Endothelial cell of umbilical vein (primary cell): ENCODE data around the gene WDR72. TPM values are rescaled to one million over a fixed set of nuclear protein-coding genes. Genes with fewer than 3 reads are reported as not detected.

ENCODE experiments used
- BruUV-seq: library from RNA; stranded (reverse); fragments of 400-500 nt; replicated peaks from 2 replicates; lab custom pipeline; 2021; lab: Mats Ljungman, UMichigan
- CTCF ChIA-PET: fragments of 300-600, 350-600 bp; sonication (Branson Sonifier 250); formaldehyde crosslinking; loops from one replicate; lab custom pipeline; 2021; ENCODE audit warnings: antibody characterized with exemption, inconsistent platforms; lab: Charles Lee
- POLR2A ChIA-PET: fragments of 300-600, 350-600 bp; sonication (Branson Sonifier 250); formaldehyde crosslinking; loops from one replicate; lab custom pipeline; 2021; ENCODE audit warnings: antibody characterized with exemption, inconsistent platforms; lab: Charles Lee
- DNase-seq: peaks from one replicate; pipeline ENCODE4 v3.0.0-alpha.2; 2011; ENCODE audit warnings: low read depth, low spot score
- FAIRE-seq: peaks from 2 replicates; lab custom pipeline; 2011; peaks lifted over from hg19 to GRCh38; lab: Jason Lieb, UNC
- H2AFZ ChIP-seq: 2 replicates; pipeline ENCODE4 v1.6.0; 2012; ENCODE audit warnings: low read depth, low read length, control low read depth, inconsistent platforms
- H3K27ac ChIP-seq: 2 replicates; pipeline ENCODE4 v1.5.1; 2011; ENCODE audit warnings: low read depth, mild to moderate bottlenecking, control low read depth, low read length, moderate library complexity; ENCODE audit not compliant: insufficient read depth
- H3K27me3 ChIP-seq, 2 experiments: 2 replicates each; pipeline versions ENCODE4 v1.6.0 to v1.6.1; 2011; ENCODE audit warnings: low read length in 2 of 2, mixed read lengths in 1 of 2; ENCODE audit not compliant: control insufficient read depth in 2 of 2, insufficient read depth in 2 of 2
- H3K36me3 ChIP-seq, 2 experiments: 2 replicates in 1 of 2; 3 replicates in 1 of 2; pipeline ENCODE4 v1.5.1; 2011; ENCODE audit warnings: low read length in 2 of 2, mild to moderate bottlenecking in 1 of 2, moderate library complexity in 1 of 2; ENCODE audit not compliant: control insufficient read depth in 2 of 2, insufficient read depth in 2 of 2; ENCODE audit errors: extremely low read depth in 1 of 2
- H3K4me1 ChIP-seq: 3 replicates; pipeline ENCODE4 v1.5.1; 2011; ENCODE audit warnings: mild to moderate bottlenecking, low read length; ENCODE audit not compliant: control insufficient read depth, insufficient read depth; ENCODE audit errors: extremely low read depth
- H3K4me2 ChIP-seq: 2 replicates; pipeline ENCODE4 v1.6.1; 2011; ENCODE audit warnings: low read length, control low read depth, mixed read lengths; ENCODE audit not compliant: insufficient read depth
- H3K4me3 ChIP-seq, 3 experiments: fragments of 200-600 bp in 1 of 3; sonication (generic), shearing (Covaris generic) in 1 of 3; replicated peaks in 1 of 3; 2 replicates each; pipeline ENCODE4 v1.5.1; 2011 to 2016; ENCODE audit warnings: control low read depth in 3 of 3, low read length in 3 of 3, mild to moderate bottlenecking in 2 of 3, inconsistent platforms in 1 of 3, low read depth in 1 of 3, moderate library complexity in 1 of 3; ENCODE audit not compliant: insufficient read depth in 1 of 3
- H3K79me2 ChIP-seq: 2 replicates; pipeline ENCODE4 v1.6.0; 2012; ENCODE audit warnings: low read length, inconsistent platforms; ENCODE audit not compliant: control insufficient read depth, insufficient read depth
- H3K9ac ChIP-seq: replicated peaks from 2 replicates; pipeline ENCODE3; 2011; ENCODE audit warnings: low read length, control low read depth; ENCODE audit not compliant: insufficient read depth; ENCODE audit errors: extremely low read depth
- H3K9me1 ChIP-seq: replicated peaks from 3 replicates; pipeline ENCODE4 v1.6.0; 2011; ENCODE audit warnings: mild to moderate bottlenecking, low read length; ENCODE audit not compliant: control insufficient read depth, insufficient read depth; ENCODE audit errors: extremely low read depth
- H3K9me3 ChIP-seq: replicated peaks from 2 replicates; pipeline ENCODE4 v1.5.1; 2012; ENCODE audit warnings: low read length, inconsistent platforms; ENCODE audit not compliant: control insufficient read depth, insufficient read depth
- H4K20me1 ChIP-seq: replicated peaks from 2 replicates; pipeline ENCODE3; 2011; ENCODE audit warnings: mild to moderate bottlenecking, low read length; ENCODE audit not compliant: control insufficient read depth, insufficient read depth; ENCODE audit errors: extremely low read depth
- EZH2 ChIP-seq: IDR thresholded peaks from 2 replicates; pipeline ENCODE4 v1.6.1; 2012; ENCODE audit warnings: borderline replicate concordance, low read depth, mild to moderate bottlenecking, moderate library complexity, low read length, inconsistent platforms; ENCODE audit not compliant: severe bottlenecking
- FOS ChIP-seq: IDR thresholded peaks from 2 replicates; pipeline ENCODE4 v1.6.1; 2011; ENCODE audit warnings: mild to moderate bottlenecking, low read length, moderate library complexity, borderline replicate concordance; ENCODE audit not compliant: insufficient read depth
- GATA2 ChIP-seq: IDR thresholded peaks from 2 replicates; pipeline ENCODE4 v1.7.0; 2011; ENCODE audit warnings: low read depth, mild to moderate bottlenecking, moderate library complexity, mixed read lengths, low read length; ENCODE audit not compliant: insufficient read length, insufficient read depth
- JUN ChIP-seq: IDR thresholded peaks from 2 replicates; pipeline ENCODE4 v1.6.1; 2011; ENCODE audit warnings: borderline replicate concordance, low read depth; ENCODE audit not compliant: insufficient read length, insufficient read depth
- MYC ChIP-seq: IDR thresholded peaks from one replicate; pipeline ENCODE4 v1.6.1; 2011; ENCODE audit warnings: mild to moderate bottlenecking, low read depth, low read length
- POLR2A ChIP-seq: IDR thresholded peaks from 2 replicates; pipeline ENCODE4 v1.6.1; 2012; ENCODE audit warnings: low read depth, mild to moderate bottlenecking, control low read depth, low read length
- POLR2AphosphoS5 ChIP-seq: IDR thresholded peaks from 2 replicates; pipeline ENCODE4 v1.6.1; 2012; ENCODE audit warnings: low read depth, mild to moderate bottlenecking, control low read depth, low read length, moderate library complexity; ENCODE audit not compliant: insufficient read depth
- dilution Hi-C: fragments of 300-500 bp; cut with MboI; formaldehyde crosslinking; loops from one replicate; pipeline ENCODE4 v1.15.0; 2019; ENCODE audit warnings: low sequenced_read_pairs; ENCODE audit not compliant: extremely low pct_ligation_motif_present
- intact Hi-C: fragments of 100-400 bp; cut with micrococcal nuclease; formaldehyde crosslinking; loops from one replicate; pipeline ENCODE4 v1.10.0; 2022
- polyA plus RNA-seq, 4 experiments: library from polyadenylated mRNA; depleted of rRNA in 3 of 4; stranded (reverse) in 3 of 4; unstranded in 1 of 4; fragments of >200 nt; gene quantifications; 2 replicates each; pipeline versions ENCODE4 v1.2.1 to v1.2.3, GENCODE V29; 2011 to 2012; ENCODE audit warnings: missing spikeins in 1 of 4
- total RNA-seq: library from RNA; stranded (reverse); gene quantifications from 2 replicates; pipeline ENCODE4 v1.2.3, GENCODE V29; 2021
- TF ChIP-seq, protein P1 (sequence below): IDR thresholded peaks from 2 replicates; pipeline ENCODE4 v1.6.1; 2011; ENCODE audit not compliant: insufficient read depth, insufficient read length
- TF ChIP-seq, protein P2 (sequence below), 2 donors: IDR thresholded peaks; 1 replicate in 1 of 2; 2 replicates in 1 of 2; pipeline ENCODE4 v1.5.1; 2011; ENCODE audit warnings: low read length in 2 of 2, mild to moderate bottlenecking in 2 of 2, moderate library complexity in 2 of 2, control low read depth in 1 of 2, inconsistent platforms in 1 of 2, low read depth in 1 of 2; ENCODE audit not compliant: insufficient read depth in 1 of 2; ENCODE audit errors: extremely low read depth in 1 of 2

WDR72 gene
- total and polyA plus RNA-seq, 2 donors (not counting 3 experiments of a cell fraction or from before 2014, with no cell fraction given) = not detected

- no peaks in the 10 kb centered on the region for H3K9me3 ChIP-seq
- H4K20me1 ChIP-seq = no peaks in the 10 kb centered on the region
- no peaks in the 10 kb centered on the region for H3K9me1 ChIP-seq
- no peaks in the 10 kb centered on the region for H3K27me3 ChIP-seq
- ChIA-PET POLR2A (no interaction called here), CTCF (no interaction called here)
- dilution Hi-C loops = no loop called here
- H3K9ac ChIP-seq = no peak overlapping the region
- no peak for FAIRE-seq
- H3K27ac ChIP-seq = no peak overlapping the region
- H3K4me3 ChIP-seq = no peak overlapping the region
- H3K79me2 ChIP-seq = no peaks in the 10 kb centered on the region
- DNase-seq = peak; percentile 8
- no peak overlapping the region for H2AFZ ChIP-seq
- peak; percentile 62 for TF ChIP-seq JUN
- TF ChIP-seq MYC = no peak
- TF ChIP-seq, protein P1, sequence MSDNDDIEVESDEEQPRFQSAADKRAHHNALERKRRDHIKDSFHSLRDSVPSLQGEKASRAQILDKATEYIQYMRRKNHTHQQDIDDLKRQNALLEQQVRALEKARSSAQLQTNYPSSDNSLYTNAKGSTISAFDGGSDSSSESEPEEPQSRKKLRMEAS = no peak
- TF ChIP-seq GATA2 = peak; percentile 16
- peak; percentile 38 for TF ChIP-seq FOS
- H3K36me3 ChIP-seq = no peaks in the 10 kb centered on the region
- BruUV-seq = no TSS peak
- H3K4me2 ChIP-seq = no peak overlapping the region
- intact Hi-C loops = loop anchor here (5.0 kb wide), 1 partner anchor 42 kb away; no protein-coding TSS in a partner anchor
- H3K4me1 ChIP-seq = no peaks in the 10 kb centered on the region
Measured at GRCh38 chr15:53569751-53570480, 189.5 kb downstream of the WDR72 start.

GRCh38 chr15:53566912-53567311 is 192.6 kb downstream of the WDR72 start:
- Histone ChIP-seq H2AFZ (no peak overlapping the region), H3K79me2 (no peaks in the 10 kb centered on the region), H3K4me3 (no peak overlapping the region), H3K36me3 (no peaks in the 10 kb centered on the region), H3K9me3 (no peaks in the 10 kb centered on the region), H3K9ac (no peak overlapping the region), H3K9me1 (no peaks in the 10 kb centered on the region), H3K4me2 (no peak overlapping the region), H4K20me1 (no peaks in the 10 kb centered on the region), H3K27ac (no peak overlapping the region), H3K4me1 (no peaks in the 10 kb centered on the region), H3K27me3 (no peaks in the 10 kb centered on the region)
- CTCF ChIA-PET = no interaction called here
- TF ChIP-seq JUN = no peak
- TF ChIP-seq EZH2 = no peak
- TF ChIP-seq FOS = no peak
- TF ChIP-seq MYC = no peak
- no peak for TF ChIP-seq POLR2AphosphoS5
- TF ChIP-seq, protein P1 = no peak
- TF ChIP-seq, protein P2, sequence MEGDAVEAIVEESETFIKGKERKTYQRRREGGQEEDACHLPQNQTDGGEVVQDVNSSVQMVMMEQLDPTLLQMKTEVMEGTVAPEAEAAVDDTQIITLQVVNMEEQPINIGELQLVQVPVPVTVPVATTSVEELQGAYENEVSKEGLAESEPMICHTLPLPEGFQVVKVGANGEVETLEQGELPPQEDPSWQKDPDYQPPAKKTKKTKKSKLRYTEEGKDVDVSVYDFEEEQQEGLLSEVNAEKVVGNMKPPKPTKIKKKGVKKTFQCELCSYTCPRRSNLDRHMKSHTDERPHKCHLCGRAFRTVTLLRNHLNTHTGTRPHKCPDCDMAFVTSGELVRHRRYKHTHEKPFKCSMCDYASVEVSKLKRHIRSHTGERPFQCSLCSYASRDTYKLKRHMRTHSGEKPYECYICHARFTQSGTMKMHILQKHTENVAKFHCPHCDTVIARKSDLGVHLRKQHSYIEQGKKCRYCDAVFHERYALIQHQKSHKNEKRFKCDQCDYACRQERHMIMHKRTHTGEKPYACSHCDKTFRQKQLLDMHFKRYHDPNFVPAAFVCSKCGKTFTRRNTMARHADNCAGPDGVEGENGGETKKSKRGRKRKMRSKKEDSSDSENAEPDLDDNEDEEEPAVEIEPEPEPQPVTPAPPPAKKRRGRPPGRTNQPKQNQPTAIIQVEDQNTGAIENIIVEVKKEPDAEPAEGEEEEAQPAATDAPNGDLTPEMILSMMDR (IDR thresholded peaks at IDR 0.05; ENCODE audit: extremely low read depth in 1 of 2, insufficient read depth in 1 of 2, low read depth in 1 of 2, low read length in 2 of 2) = no peak
- TF ChIP-seq POLR2A = no peak
- no TSS peak for BruUV-seq
- dilution Hi-C loops = no loop called here
- FAIRE-seq (no peak), DNase-seq (no peak)
- intact Hi-C loops = loop anchor here (5.0 kb wide), 1 partner anchor 45 kb away; no protein-coding TSS in a partner anchor
- POLR2A ChIA-PET = no interaction called here
